T-helper 22 cell (primary cell): ENCODE data around the gene SEC14L5.
"Not testable (repeated sequence)": the region's sequence is repeated elsewhere in the genome, so short reads cannot be mapped to it uniquely, and the experiment has no call there.

Source experiments
- DNase-seq: peaks from one replicate; pipeline ENCODE4 v3.0.0-alpha.2; 2020; ENCODE audit warnings: low read depth

SEC14L5 gene

DNA sequence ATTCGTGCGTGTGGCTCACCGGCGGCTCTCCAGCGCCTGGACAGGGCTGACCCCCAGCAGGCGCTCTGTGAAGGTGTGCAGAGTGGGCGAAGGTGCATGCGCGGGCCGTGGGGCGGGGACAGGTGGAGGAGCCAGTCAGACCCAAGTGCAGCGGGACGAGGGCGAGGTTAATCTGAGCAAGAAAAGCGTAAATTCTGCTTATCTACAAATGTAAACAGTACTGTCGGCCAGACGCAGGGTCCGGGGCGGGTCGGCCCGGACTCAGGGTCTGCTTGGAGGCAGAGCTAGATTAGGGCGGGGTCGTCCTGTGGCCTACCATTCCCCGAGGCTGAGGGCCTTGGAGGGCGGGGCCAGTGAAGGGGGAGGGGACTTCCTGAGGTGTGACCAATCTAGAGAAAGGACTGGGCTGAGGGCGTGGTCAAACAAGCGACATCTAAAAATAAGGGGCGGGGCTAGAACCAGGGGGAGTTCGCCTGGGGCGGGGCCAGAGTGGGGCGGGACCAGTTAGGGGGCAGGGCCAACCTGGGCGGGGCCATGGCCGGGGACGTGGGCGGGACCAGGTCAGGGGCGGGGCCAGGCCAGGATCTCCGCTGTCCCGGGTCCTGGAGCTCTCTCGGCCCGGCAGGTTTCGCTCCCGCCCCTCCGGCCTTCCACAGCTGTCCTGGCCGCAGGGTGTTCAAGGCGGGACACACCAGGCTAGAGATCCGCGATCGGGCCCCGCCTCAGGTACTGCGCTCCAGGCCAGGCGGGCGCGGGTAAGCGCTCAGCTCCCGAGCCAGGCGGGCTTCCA, at the start of gene SEC14L5:
TSS of gene SEC14L5 (plus strand) at position 611 of the 790 bp plus-strand sequence. CDS start 994 bp downstream, outside the sequence.
- peak; percentile 79 for DNase-seq

DNA sequence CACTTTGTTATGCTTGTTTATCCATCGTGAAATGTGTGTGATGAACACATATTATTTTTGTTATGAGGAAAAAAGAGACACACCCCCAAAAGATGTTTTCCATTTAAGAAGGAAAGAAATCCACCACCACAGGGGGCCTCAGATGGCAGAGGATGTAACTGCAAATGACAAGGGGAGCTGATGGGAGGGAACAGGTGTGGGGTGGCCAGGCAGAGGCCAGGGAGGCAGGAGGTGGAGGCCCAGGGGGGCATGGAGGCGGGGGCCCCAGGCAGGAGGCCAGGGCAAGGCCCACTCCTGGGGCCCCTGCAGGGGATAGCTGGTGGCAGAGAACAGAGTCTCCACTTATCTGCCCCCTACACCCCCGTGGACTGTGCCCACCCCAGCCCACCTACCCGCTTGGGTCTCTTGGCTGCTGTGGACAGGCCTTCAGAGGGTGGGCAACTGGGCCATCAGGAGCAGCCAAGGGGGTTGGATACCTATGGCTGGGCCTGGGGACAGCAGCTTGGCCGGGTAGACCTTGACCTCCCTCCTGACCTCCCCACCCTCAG, 49.2 kb upstream of the SEC14L5 start:
- DNase-seq, result no peak

DNA sequence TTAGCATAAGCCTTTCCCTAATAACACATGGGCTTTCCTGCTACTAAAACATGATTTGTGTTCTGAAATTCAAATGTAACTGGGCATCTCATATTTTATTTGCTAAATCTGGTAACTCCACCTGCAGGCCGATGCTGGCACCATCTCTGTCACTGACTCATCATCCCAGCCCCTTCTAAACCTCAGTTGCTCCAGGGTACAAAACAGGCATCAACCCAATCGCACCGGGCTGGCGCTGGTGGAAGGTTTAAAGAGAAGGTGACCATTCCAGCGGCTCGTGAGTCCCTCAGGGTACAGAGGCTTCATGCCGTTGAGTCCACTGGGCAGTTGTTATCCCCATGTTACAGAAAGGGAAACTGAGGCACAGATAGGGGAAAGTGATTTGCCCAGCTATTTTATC, 48.3 kb upstream of the SEC14L5 start:
- no peak for DNase-seq

DNA sequence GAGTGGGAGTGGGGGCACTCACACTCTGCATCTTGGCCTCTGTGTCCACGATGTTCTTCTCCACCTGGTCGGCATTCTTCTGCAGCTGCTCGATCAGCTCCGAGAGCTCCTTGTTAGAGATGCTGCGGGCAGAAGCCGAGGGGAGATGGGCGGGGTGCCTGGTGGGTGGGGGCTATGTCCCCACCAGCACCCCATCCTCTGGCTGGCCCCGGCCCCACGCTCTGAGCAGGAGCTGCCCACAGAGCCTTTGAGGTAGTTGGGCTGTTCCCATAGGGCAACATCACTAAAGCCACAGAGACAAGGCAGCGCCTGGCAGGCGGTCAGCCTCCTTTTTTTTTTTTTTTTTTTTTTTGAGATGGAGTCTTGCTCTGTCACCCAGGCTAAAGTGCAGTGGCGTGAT, 47.3 kb upstream of the SEC14L5 start:
- no peak for DNase-seq

DNA sequence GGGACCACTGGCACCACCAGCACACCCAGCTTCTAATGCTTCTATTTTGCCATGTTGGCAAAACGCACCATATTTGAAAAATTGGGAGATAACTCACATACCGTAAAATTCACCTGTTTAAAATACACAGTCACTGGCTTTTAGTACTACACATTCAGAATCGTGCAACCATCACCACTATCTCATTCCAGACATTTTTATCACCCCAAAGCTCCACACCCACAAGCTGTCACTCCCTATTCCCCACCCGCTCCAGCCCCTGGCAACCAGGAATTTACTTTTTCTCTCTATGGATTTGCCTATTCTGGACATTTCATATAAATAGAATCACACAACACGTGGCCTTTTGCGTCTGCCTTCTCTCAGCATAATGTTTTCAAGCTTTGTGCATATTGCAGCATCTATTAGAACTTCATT, 46.2 kb upstream of the SEC14L5 start:
- DNase-seq, result no peak

DNA sequence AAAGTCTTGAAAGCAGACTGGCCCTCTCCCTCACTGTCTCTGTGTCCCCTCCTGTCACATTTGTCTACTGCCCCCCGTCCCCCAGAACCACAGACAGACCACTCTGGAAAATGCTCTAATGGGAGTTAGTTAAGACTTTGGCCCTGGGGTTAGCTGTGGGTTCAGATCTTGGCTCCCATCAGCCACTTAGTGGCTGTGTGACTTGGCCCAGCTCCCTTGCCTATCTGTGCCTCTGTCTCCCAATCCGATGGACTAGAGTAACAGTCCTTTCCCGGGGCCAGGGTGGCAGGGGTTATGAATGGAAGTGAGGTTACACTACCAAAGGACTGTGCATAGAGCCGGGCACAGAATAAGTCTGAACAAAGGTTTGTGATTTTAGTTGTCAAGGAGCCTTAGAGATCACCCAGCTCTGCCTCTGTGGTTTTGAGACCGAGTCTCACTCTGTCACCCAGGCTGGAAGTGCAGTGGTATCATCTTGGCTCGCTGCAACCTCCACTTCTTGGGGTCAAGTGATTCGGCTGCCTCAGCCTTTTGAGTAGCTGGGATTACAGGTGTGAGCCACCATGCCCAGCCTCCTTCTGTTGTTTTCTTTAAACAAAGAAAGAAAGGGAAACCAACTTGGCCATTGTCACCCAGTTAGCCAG, 44.9 kb upstream of the SEC14L5 start:
- DNase-seq, result no peak

DNA sequence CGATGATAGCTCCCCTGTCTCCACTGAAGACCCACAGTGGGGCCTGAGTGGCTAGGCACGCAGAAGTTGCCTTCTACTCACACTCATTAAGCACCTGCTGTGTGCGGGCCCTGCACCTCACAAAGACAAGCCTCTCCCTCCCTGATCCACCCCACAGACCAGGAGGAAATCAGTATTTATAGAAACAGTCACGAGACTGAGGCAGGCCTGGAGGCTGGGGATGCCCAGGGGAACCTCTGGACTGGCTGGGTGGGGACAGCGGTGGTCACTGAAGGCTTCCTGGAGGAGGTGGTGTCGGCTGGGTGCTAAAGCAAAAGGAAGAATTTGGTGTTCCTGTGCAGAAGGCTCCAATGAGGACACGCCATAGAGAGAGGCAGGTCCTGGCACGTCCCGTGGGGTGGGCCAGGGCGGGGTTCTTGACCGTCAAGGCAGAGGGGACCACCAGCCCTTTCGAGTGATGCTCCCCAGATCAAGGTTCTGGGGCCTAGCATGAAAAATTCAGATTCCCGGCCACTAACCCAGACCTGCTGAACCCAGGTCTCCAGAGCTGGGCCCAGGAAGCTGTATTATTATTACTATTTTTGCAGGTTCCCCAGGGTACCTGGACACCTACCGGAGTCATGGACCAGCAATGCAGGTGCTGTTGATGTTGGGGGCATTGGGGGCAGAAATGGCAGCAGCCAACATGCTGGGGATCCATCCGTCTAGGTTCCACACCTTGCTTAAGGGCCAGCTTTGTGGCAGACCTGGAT, 44.2 kb upstream of the SEC14L5 start:
- DNase-seq, result no peak

DNA sequence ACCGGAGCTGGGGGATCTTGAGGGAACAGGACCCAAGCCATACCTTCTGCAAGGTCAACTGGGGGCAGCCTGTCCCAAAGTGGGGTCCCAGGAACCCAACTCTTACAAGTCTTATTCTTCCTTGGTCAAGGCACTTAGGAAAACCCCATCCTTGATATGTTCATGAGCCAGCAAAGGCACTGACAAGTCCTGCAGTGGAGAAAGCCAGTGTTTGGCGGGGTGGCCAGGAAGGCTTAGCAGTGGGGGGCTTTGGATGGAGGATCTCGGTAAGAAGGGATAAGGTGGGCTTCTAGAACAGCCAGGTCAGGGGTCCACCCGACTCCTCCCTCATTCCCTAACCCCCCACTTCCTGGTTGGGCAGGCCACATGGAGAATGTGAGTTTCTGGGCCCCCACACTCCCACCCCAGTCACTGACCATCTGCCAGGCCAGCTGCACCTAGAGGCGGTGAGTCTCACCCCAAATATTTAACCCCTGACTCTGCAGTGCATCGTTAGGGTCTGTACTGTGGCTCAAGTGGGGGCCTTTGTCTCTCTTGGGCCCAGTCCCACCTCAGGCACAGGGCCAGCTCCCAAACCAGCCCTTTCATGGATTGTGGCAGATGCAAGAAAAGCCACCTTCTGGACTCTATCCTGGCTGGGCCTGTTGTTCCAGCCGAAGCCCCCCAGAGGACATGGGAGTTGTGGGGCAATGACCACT, 43.5 kb upstream of the SEC14L5 start:
- no peak for DNase-seq

DNA sequence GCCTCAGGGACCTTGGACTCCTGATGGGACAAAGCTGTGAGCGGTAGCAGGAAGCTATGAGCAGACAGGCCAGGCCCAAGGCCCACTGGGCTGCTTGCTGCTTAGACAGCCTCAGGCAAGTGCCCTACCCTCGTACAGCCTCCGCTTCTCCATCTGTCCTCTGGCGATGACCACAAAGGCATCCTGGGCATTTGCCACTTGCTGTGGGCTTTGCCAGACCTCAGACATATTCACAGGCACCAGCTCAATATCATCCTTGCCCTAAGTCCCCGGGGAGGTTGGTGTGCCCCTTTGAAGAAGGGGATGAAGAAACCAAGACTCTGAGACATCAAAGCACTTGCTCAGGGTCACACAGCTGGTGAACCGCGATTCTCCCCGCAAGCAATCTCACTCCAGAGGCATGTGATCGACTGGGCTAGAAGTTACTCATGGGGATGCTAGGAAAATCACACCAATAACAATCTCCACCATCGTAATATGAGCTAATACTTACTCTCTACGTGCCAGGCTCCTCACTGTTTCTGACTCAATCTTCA, 42.8 kb upstream of the SEC14L5 start:
- DNase-seq, result no peak

DNA sequence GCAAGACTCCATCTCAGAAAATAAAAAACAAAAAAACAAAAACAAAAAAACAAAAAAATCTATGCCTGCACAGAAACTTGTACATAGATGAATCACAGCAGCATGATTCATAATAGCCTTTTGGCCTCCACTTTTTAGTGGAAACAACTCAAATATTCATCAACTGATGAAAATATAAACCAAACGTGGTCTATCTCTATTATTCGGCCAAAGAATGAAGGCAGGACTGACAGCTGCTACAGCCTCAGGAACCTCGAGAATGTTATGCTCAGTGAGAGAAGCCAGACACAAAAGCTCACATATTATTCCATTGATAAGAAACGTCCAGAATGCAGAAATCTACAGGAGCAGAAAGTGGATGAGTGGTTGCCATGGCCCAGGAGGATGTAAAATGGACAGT, 41.0 kb upstream of the SEC14L5 start:
- DNase-seq, result no peak

DNA sequence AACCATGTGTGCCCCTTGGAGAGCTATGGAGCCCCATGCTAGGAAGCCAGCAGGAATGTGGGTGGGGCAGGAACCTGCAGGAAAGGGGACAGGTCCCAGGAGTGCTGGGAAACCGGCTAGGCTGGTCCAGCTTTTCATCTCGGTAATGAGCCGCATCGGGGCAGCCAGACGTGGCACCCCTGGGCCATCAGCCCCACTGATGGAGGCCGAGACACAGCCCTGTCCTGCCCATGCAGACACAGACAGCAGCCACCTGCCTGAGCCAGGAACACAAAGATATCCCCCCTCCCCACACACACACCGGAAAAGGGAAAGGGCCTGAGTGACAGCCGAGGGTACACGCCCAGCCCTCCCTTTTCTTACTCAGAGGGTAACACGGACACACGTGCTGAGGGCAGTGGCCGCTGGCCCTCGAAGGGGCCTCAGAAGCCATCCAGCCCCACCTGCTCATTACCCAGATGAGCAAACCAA, 39.3 kb upstream of the SEC14L5 start:
- no peak for DNase-seq

DNA sequence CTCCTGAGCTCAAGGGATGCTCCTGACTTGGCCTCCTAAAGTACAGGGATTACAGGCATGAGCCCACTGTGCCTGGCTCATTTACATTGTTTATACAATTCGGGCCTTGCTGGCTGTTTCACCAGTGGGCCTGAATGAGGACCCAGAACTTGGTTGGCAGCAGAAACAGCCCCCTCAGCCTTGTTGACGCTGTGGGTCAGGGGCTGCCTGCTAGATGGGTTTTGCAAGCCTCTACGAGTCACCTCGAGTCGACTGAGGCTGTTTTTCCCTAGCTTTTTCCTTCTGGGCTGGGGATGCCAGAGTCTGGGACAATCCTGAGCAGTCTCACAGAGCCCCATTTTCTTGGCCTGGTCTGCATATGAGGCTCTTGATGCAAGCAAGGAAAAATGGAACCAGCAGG, 37.3 kb upstream of the SEC14L5 start:
- no peak for DNase-seq

DNA sequence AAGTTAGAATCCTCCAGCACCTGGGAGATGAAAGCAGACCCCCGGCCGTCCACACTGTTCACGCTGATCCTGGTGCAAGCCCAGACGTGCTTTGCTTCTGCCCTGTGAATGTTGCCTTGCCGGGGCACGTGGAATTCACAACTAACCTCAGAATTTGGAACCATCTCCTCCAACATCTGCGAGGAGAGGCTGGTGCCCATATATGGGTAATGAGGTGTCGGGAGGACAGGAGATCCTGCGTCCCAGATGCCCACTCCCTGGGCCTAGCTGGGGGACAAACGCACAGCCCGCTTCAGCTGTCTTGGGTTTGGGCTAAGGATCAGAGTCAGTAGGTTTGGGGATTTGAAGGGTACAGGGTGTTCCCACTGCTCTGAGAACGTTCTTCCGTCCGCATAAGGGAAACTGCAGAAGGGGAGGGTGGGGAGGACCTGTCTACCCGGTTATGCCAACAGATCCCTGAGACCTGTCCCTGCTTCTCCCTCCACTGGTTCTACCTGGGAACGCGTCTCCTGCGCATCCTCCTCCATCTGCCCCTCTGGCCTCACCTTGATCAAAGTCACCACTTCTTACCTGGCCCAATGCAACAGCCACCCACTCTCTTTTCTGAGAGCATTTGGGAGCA, 35.3 kb upstream of the SEC14L5 start:
- no peak for DNase-seq

DNA sequence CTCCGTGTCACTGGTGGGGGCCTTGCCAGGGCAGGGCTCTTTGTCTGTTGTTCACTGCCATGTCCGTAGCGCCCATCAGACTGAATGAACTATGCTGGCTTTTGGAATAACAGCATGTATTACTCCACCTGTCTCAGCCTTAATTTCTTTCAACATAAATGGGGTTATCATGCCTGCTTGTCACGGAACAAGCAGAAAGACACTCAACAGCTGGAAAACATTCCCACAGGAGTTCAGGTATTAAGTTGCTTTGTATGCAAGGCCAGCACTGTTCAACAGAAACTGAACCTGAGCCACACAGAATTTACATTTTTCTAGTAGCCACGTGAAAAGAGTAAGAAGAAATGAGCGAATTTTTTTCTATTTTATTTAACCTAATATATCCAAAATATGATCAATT, 34.3 kb upstream of the SEC14L5 start:
- DNase-seq, result no peak

DNA sequence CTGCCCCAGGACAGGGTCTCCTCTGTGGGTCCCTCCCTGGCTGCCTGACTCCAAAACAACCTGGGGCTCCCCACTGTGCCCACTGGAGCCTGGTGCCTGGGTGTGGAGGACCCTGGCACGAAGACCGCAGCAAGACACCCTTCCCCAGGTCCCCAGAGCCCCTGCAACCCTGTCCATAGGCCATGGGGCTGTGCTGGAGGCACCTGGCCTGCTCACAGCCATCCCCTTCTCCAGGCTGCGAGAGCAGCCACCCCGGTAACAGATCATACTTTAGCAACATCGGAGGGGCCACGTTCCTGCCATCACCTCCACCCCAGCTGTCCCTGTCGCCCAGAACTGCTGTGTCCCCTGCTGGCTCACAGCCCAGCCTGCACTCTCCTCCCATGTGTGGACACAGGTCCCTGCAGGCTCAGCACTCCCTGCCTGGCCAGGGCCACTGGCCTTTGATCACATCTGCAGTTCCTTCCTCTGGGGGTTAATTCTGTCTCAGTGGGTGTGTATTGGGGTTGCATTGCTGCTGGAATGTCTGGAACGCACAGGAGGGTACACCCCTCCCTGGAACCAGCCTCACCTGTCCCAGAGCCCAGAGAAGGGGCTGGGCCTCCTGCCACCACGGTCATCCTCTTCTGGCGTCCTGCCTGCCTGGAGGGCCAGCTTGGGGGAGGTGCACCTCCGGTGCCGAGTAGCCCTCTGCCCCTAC, 33.4 kb upstream of the SEC14L5 start:
- no peak for DNase-seq

DNA sequence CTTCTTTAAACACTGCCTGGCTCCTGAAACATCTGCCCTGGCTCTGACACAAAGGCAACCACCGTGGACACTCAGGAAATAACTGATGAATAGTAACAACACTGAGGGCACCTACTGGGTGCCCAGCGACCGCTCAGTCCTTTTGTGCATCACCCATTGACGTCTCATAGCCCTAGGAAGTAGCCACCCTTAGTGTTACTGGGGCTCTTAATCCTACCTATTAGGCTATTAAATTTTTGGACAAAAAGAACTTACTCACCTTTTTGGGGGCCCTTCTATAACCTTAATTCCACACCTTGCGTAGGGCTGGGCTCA, 32.9 kb upstream of the SEC14L5 start:
- no peak for DNase-seq

DNA sequence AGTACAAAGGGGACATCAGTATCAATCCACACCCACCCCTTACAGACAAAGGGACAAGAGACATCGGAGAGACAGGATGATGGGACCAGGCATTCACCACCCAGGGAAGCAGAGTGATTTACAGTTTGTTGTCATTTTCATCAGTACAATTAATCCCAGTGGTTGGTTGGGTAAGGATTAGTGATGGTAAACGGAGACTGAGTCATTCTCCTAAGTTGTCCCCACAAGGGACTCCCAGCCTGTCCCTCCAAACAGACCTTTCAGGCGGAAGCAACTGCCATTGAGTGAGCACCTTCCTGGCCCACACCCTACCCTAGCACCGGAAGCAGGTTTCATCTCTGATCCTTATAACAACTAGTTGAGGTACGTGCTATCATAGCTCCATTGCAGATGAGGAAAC, 32.3 kb upstream of the SEC14L5 start:
- no peak for DNase-seq

DNA sequence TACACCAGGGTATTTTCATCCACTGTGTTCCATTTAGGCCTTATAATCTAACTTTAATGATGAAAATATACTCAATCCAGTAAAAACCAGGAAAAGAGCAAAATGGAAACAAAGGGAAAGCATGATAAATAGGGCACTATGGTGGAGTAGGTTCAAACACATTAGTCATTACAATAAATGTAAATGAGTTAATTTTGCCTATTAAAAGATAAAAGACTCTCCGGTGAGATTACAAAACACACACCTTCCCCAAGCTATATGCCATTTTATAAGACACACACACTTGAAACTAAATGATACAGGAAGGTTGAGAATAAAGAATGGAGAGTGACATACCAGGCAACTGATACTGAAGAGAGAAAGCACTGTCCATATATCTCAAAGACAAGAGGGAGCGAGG, 31.2 kb upstream of the SEC14L5 start:
- DNase-seq, result no peak

DNA sequence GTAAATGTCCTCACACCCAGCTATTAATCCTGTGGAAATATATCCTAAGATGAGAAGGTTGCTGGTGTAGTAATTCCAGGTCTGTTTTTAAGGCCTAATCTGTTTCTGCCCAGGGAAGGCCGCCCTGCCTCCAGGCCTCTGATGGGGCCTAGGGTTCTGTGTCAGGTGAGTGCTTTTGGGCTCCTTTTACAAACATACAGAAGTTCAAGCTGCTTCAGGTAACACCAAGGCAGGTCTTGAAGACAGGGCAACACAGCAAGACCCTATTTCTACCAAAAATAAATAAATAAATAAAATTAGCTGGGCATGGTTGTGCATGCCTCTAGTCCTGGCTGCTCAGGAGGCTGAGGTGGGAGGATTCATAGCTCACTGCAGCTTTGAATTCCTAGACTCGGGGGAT, 30.5 kb upstream of the SEC14L5 start:
- no peak for DNase-seq

DNA sequence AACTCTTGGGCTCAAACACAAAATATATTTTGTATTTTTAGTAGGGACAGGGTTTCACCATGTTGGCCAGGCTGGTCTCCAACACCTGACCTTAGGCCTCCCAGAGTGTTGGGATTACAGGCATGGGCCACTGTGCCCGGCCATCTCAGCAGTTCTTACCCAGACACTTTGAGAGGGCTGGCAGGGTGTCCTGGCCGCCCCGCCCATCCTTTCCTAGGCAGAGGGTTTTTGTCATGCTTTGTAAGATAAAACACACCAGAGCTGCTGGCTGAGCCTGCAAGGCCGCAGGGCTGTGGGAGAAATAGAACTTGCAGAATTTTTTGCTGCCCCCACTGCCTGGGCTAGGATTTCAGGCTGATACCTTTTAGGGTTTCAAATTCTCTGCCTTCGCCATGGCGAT, 29.9 kb upstream of the SEC14L5 start:
- no peak for DNase-seq

DNA sequence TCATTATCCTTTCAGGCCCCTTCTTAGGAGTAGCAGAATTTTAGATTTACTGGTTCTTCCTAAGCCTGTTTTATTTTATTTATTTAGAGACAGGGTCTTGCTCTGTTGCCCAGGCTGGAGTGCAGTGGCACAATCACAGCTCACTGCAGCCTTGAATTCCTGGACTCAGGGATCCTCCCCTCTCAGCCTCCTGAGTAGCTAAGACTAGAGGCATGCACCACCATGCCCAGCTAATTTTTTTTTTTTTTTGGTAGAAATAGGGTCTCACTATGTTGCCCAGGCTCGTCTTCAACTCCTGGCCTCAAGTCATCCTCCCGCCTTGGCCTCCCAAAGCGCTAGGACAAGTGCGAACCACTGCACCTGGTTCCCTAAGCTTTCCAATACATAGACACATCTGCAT, 28.5 kb upstream of the SEC14L5 start:
- DNase-seq, result not testable (repeated sequence)
